Lung (tissue), 12 donors: Measurements from ENCODE around the gene AXIN1. TPM values are rescaled to one million over a fixed set of nuclear protein-coding genes. Genes with fewer than 3 reads are reported as not detected.
"Not testable (repeated sequence)": the region's sequence is repeated elsewhere in the genome, so short reads cannot be mapped to it uniquely, and the experiment has no call there.

Experiments used
- ATAC-seq: fragments of 200-7000 bp; cut with Tn5 transposase; one replicate; pipeline ENCODE4 v1.9.1; 2020; ENCODE audit warnings: moderate number of reproducible peaks; ENCODE audit not compliant: insufficient read depth, low FRiP score
- DNase-seq, 3 donors: peaks; one replicate each; pipeline ENCODE4 v3.0.0-alpha.2; 2013 to 2017
- H3K27ac ChIP-seq, 2 donors: one replicate each; pipeline ENCODE4 v1.5.1; 2013; ENCODE audit warnings: mild to moderate bottlenecking in 2 of 2, moderate library complexity in 2 of 2, control low read depth in 1 of 2, inconsistent platforms in 1 of 2, low read depth in 1 of 2, low read length in 1 of 2
- H3K27me3 ChIP-seq, 3 donors: one replicate each; pipeline ENCODE4 v1.5.1; 2013; ENCODE audit warnings: low read length in 2 of 3; ENCODE audit not compliant: control insufficient read depth in 3 of 3, insufficient read depth in 3 of 3
- H3K36me3 ChIP-seq, 4 donors: one replicate each; pipeline ENCODE4 v1.5.1; 2013; ENCODE audit warnings: low read length in 4 of 4, mild to moderate bottlenecking in 1 of 4, moderate library complexity in 1 of 4; ENCODE audit not compliant: control insufficient read depth in 4 of 4, insufficient read depth in 4 of 4
- H3K4me1 ChIP-seq, 5 donors: one replicate each; pipeline ENCODE4 v1.5.1; 2013; ENCODE audit warnings: low read length in 5 of 5, mild to moderate bottlenecking in 2 of 5, moderate library complexity in 1 of 5; ENCODE audit not compliant: control insufficient read depth in 5 of 5, insufficient read depth in 5 of 5
- H3K4me3 ChIP-seq: one replicate; pipeline ENCODE4 v1.5.1; 2013; ENCODE audit warnings: mild to moderate bottlenecking, control low read depth, moderate library complexity
- H3K9ac ChIP-seq, 2 donors: one replicate each; pipeline ENCODE4 v1.5.1; 2013; ENCODE audit warnings: low read length in 2 of 2, control low read depth in 1 of 2; ENCODE audit not compliant: insufficient read depth in 1 of 2
- H3K9me3 ChIP-seq, 4 donors: one replicate each; pipeline ENCODE4 v1.5.1; 2013; ENCODE audit warnings: low read length in 3 of 4, mild to moderate bottlenecking in 1 of 4, moderate library complexity in 1 of 4; ENCODE audit not compliant: control insufficient read depth in 4 of 4, insufficient read depth in 3 of 4
- CTCF ChIP-seq: IDR thresholded peaks from 2 replicates; pipeline ENCODE4 v1.5.1; 2012; ENCODE audit warnings: mild to moderate bottlenecking; ENCODE audit errors: control extremely low read depth, extremely low read depth
- WGBS, 2 donors: extraction: QIAGEN DNeasy Blood & Tissue Kit; methylation state at CpG; one replicate each; pipeline ENCODE4 v1.1.7; 2013; 5-methylcytosine and 5-hydroxymethylcytosine counted together
- polyA plus RNA-seq, 2 donors: library from polyadenylated mRNA; stranded (reverse); fragments of 200-250 nt; gene quantifications; one replicate each; pipeline ENCODE4 v1.2.1, GENCODE V29; 2013
- total RNA-seq, 2 donors: library from RNA; depleted of rRNA in 1 of 2; stranded (reverse); fragments of >200 nt in 1 of 2; gene quantifications; one replicate each; pipeline ENCODE4 v1.2.1, GENCODE V29; 2014 to 2021
- donor health status: control.
- donor health status: control.
- donor health status: Bipolar disorder and iron deficiency.
- donor health status: healthy.
- donor health status: DM: yes; HTN: yes; CAD: no.

AXIN1 gene
- total and polyA plus RNA-seq, 4 donors, result 16.9 to 25.9 (median 19.4) TPM

- ATAC-seq (no peak), DNase-seq (no peak)
- Histone ChIP-seq H3K27ac (no peak overlapping the region), H3K9ac (no peak overlapping the region), H3K9me3 (no peaks in the 10 kb centered on the region), H3K4me1 (peaks cover 0 to 17% (median 0%) of the 10 kb centered on the region in 5 donors), H3K36me3 (peaks cover 0 to 8% (median 0%) of the 10 kb centered on the region in 4 donors), H3K27me3 (no peaks in the 10 kb centered on the region), H3K4me3 (no peak overlapping the region)
- TF ChIP-seq CTCF, result no peak
- 25 to 31% methylated on average over 3 of the region's 3 CpGs for WGBS, 2 donors
These were observed 43.7 kb upstream of the AXIN1 start for GRCh38 chr16:396199-396598.

- no peak overlapping the region for H3K9ac ChIP-seq
- no peaks in the 10 kb centered on the region for H3K36me3 ChIP-seq
- TF ChIP-seq CTCF, result no peak
- ATAC-seq (no peak), DNase-seq (no peak)
- no peaks in the 10 kb centered on the region for H3K9me3 ChIP-seq
- WGBS, 2 donors, result 57 to 85% methylated on average over 7 of the region's 7 CpGs
- H3K4me3 ChIP-seq, result no peak overlapping the region
- H3K27ac ChIP-seq, result no peak overlapping the region
- no peaks in the 10 kb centered on the region for H3K27me3 ChIP-seq
- peaks cover 0 to 11% (median 2%) of the 10 kb centered on the region in 5 donors for H3K4me1 ChIP-seq
These were observed 40.0 kb upstream of the AXIN1 start for GRCh38 chr16:392450-393030.

- H3K36me3 ChIP-seq, result no peaks in the 10 kb centered on the region
- 71 to 75% methylated on average over 7 of the region's 7 CpGs for WGBS, 2 donors
- H3K27me3 ChIP-seq, result no peaks in the 10 kb centered on the region
- no peak overlapping the region for H3K27ac ChIP-seq
- peaks cover 0 to 12% (median 2%) of the 10 kb centered on the region in 5 donors for H3K4me1 ChIP-seq
- DNase-seq (peak; percentile 19 to 62 (median 34)), ATAC-seq (peak; percentile 53)
- no peak overlapping the region for H3K4me3 ChIP-seq
- H3K9ac ChIP-seq, result no peak overlapping the region
- H3K9me3 ChIP-seq, result no peaks in the 10 kb centered on the region
- TF ChIP-seq CTCF, result peak; percentile 55
These were observed 39.4 kb upstream of the AXIN1 start for GRCh38 chr16:391885-392335.

- TF ChIP-seq CTCF, result no peak
- Histone ChIP-seq H3K9ac (no peak overlapping the region), H3K4me3 (no peak overlapping the region), H3K27me3 (no peaks in the 10 kb centered on the region), H3K36me3 (no peaks in the 10 kb centered on the region), H3K9me3 (no peaks in the 10 kb centered on the region), H3K4me1 (peaks cover 0 to 8% (median 3%) of the 10 kb centered on the region in 5 donors), H3K27ac (no peak overlapping the region)
- 85 to 90% methylated on average over 10 of the region's 10 CpGs for WGBS, 2 donors
- DNase-seq, result no peak
- no peak for ATAC-seq
These were observed 36.8 kb upstream of the AXIN1 start for GRCh38 chr16:389352-389751.

- H3K4me1 ChIP-seq, result peaks cover 0 to 14% (median 3%) of the 10 kb centered on the region in 5 donors
- DNase-seq, result peak in 1 of 3 donors; percentile 37
- ATAC-seq, H3K27me3 ChIP-seq, H3K36me3 ChIP-seq, H3K9me3 ChIP-seq, H3K27ac ChIP-seq, H3K9ac ChIP-seq, H3K4me3 ChIP-seq: not testable (repeated sequence)
- WGBS, 2 donors, result 57 to 71% methylated on average over 20 of the region's 20 CpGs
These were observed 35.5 kb upstream of the AXIN1 start for GRCh38 chr16:387761-388666.
